Measurements from ENCODE around the gene UBR1. TPM values are rescaled to one million over a fixed set of nuclear protein-coding genes. Genes with fewer than 3 reads are reported as not detected.

The UBR1 gene
- total RNA-seq, 4 donors from 2014 or later, result 21.3 to 108 (median 34.2) TPM

- WGBS, 2 donors (ENCODE audit: low coverage in 1 of 2), result 1 to 2% methylated on average over 10 to 20 of the region's 40 CpGs
- Histone ChIP-seq H3K27me3 (no peaks in the 10 kb centered on the region), H3K27ac (peak overlapping the region; percentile 87 to 96 (median 93)), H3K4me3 (peak overlapping the region; percentile 85 to 99 (median 97)), H3K36me3 (no peaks in the 10 kb centered on the region), H3K4me1 (peaks cover 6 to 22% (median 9%) of the 10 kb centered on the region in 4 donors), H3K9me3 (no peaks in the 10 kb centered on the region)
- DNase-seq, result peak; percentile 44
- intact Hi-C loops (cut with DNase I; ENCODE audit: low total_unique reads) (no loop called here), in situ Hi-C loops (cut with MboI; ENCODE audit: low pct_ligation_motif_present in 1 of 4, low pct_unique_long_range_greater_than_20kb in 1 of 4, low sequenced_read_pairs in 3 of 4) (loop anchor here (10.0 to 25.0 kb wide), 3 partner anchors 183 to 215 kb away; partner anchors contain the start of gene CDAN1 (in 3 of the 4))
- TF ChIP-seq CTCF (IDR thresholded peaks at IDR 0.05) (no peak), POLR2AphosphoS5 (IDR thresholded peaks at IDR 0.05) (peak in 1 of 3 donors; percentile 17), EP300 (IDR thresholded peaks at IDR 0.05; ENCODE audit: low read depth) (no peak), POLR2A (IDR thresholded peaks at IDR 0.05) (no peak)
Observed at GRCh38 chr15:42919799-42920518, 185.9 kb downstream of the UBR1 start.

- 39 to 52% methylated on average over 2 of the region's 2 CpGs for WGBS, 2 donors (ENCODE audit: low coverage in 1 of 2)
- H3K9me3 ChIP-seq, result no peaks in the 10 kb centered on the region
- peaks cover 6 to 25% (median 9%) of the 10 kb centered on the region in 4 donors for H3K4me1 ChIP-seq
- H3K4me3 ChIP-seq, result peak overlapping the region in 2 of 4 donors; percentile 85 to 96
- H3K36me3 ChIP-seq, result no peaks in the 10 kb centered on the region
- H3K27ac ChIP-seq, result peak overlapping the region; percentile 87 to 96 (median 93)
- intact Hi-C loops (cut with DNase I; ENCODE audit: low total_unique reads) (no loop called here), in situ Hi-C loops (cut with MboI; ENCODE audit: low pct_ligation_motif_present in 1 of 4, low pct_unique_long_range_greater_than_20kb in 1 of 4, low sequenced_read_pairs in 3 of 4) (loop anchor here in 1 of 4 donors (25.0 kb wide), 1 partner anchor 182 kb away; the partner anchor contains the start of gene CDAN1)
- TF ChIP-seq POLR2AphosphoS5 (IDR thresholded peaks at IDR 0.05) (no peak), CTCF (IDR thresholded peaks at IDR 0.05) (no peak), EP300 (IDR thresholded peaks at IDR 0.05; ENCODE audit: low read depth) (no peak), POLR2A (IDR thresholded peaks at IDR 0.05) (no peak)
- no peak for DNase-seq
- H3K27me3 ChIP-seq, result no peaks in the 10 kb centered on the region
Observed at GRCh38 chr15:42919308-42919707, 186.5 kb downstream of the UBR1 start.

- no peak for TF ChIP-seq POLR2A (IDR thresholded peaks at IDR 0.05)
- TF ChIP-seq CTCF (IDR thresholded peaks at IDR 0.05), result no peak
- TF ChIP-seq POLR2AphosphoS5 (IDR thresholded peaks at IDR 0.05), result no peak
- no peak for TF ChIP-seq EP300 (IDR thresholded peaks at IDR 0.05; ENCODE audit: low read depth)
- no peak for DNase-seq
- peaks cover 6 to 25% (median 9%) of the 10 kb centered on the region in 4 donors for H3K4me1 ChIP-seq
- in situ Hi-C loops (cut with MboI; ENCODE audit: low pct_ligation_motif_present in 1 of 4, low pct_unique_long_range_greater_than_20kb in 1 of 4, low sequenced_read_pairs in 3 of 4) (loop anchor here in 1 of 4 donors (25.0 kb wide), 1 partner anchor 181 kb away; the partner anchor contains the start of gene CDAN1), intact Hi-C loops (cut with DNase I; ENCODE audit: low total_unique reads) (no loop called here)
- no peak overlapping the region for H3K27ac ChIP-seq
- H3K27me3 ChIP-seq, result no peaks in the 10 kb centered on the region
- H3K4me3 ChIP-seq, result no peak overlapping the region
- H3K9me3 ChIP-seq, result no peaks in the 10 kb centered on the region
- H3K36me3 ChIP-seq, result no peaks in the 10 kb centered on the region
- 81 to 92% methylated on average over 5 of the region's 5 CpGs for WGBS, 2 donors (ENCODE audit: low coverage in 1 of 2)
Observed at GRCh38 chr15:42918047-42918446, 187.8 kb downstream of the UBR1 start.

GRCh38 chr15:42915654-42916315, 190.1 kb downstream of the UBR1 start:
- 86 to 91% methylated on average over 3 of the region's 3 CpGs for WGBS, 2 donors (ENCODE audit: low coverage in 1 of 2)
- no peaks in the 10 kb centered on the region for H3K27me3 ChIP-seq
- intact Hi-C loops (cut with DNase I; ENCODE audit: low total_unique reads) (no loop called here), in situ Hi-C loops (cut with MboI; ENCODE audit: low pct_ligation_motif_present in 1 of 4, low pct_unique_long_range_greater_than_20kb in 1 of 4, low sequenced_read_pairs in 3 of 4) (loop anchor here in 1 of 4 donors (25.0 kb wide), 1 partner anchor 178 kb away; the partner anchor contains the start of gene CDAN1)
- no peaks in the 10 kb centered on the region for H3K9me3 ChIP-seq
- H3K4me3 ChIP-seq, result no peak overlapping the region
- no peak for DNase-seq
- peaks cover 6 to 16% (median 6%) of the 10 kb centered on the region in 4 donors for H3K4me1 ChIP-seq
- no peak overlapping the region for H3K27ac ChIP-seq
- H3K36me3 ChIP-seq, result no peaks in the 10 kb centered on the region
- TF ChIP-seq CTCF (IDR thresholded peaks at IDR 0.05), result no peak
- no peak for TF ChIP-seq EP300 (IDR thresholded peaks at IDR 0.05; ENCODE audit: low read depth)
- no peak for TF ChIP-seq POLR2AphosphoS5 (IDR thresholded peaks at IDR 0.05)
- TF ChIP-seq POLR2A (IDR thresholded peaks at IDR 0.05), result no peak

All from transverse colon (tissue), 4 donors.